MM.1S (cell line): ENCODE data around the gene CHCHD6.
A peak's percentile ranks its signal among the peaks of the same experiment; 100 is the strongest.

ENCODE experiments used
- DNase-seq: peaks from one replicate; pipeline ENCODE4 v3.0.0-alpha.2; 2015
- H2AFZ ChIP-seq: fragments of 300-600 bp; sonication (generic); 2 replicates; pipeline ENCODE4 v1.6.0; 2016; ENCODE audit warnings: antibody characterized with exemption, low read length
- H3F3A ChIP-seq: fragments of 300-600 bp; sonication (generic); 2 replicates; pipeline ENCODE4 v1.6.1; 2016; ENCODE audit warnings: mild to moderate bottlenecking, antibody characterized with exemption, low read length, moderate library complexity, mixed read lengths; ENCODE audit not compliant: insufficient read depth
- H3K27ac ChIP-seq: fragments of 300-600 bp; sonication (generic); 2 replicates; pipeline ENCODE4 v1.5.1; 2016; ENCODE audit warnings: mild to moderate bottlenecking, low read length
- H3K27me3 ChIP-seq: fragments of 300-600 bp; sonication (generic); replicated peaks from 2 replicates; pipeline ENCODE4 v1.6.0; 2016; ENCODE audit warnings: low read length; ENCODE audit not compliant: insufficient read depth
- H3K36me3 ChIP-seq: fragments of 300-600 bp; sonication (generic); replicated peaks from 2 replicates; pipeline ENCODE4 v1.6.1; 2016; ENCODE audit warnings: mild to moderate bottlenecking, low read length, mixed read lengths; ENCODE audit not compliant: insufficient read depth
- H3K4me1 ChIP-seq: fragments of 300-600 bp; sonication (generic); 2 replicates; pipeline ENCODE4 v1.6.1; 2016; ENCODE audit warnings: low read length, mixed read lengths
- H3K4me2 ChIP-seq: fragments of 300-600 bp; sonication (generic); 2 replicates; pipeline ENCODE4 v1.6.0; 2016; ENCODE audit warnings: low read depth, low read length
- H3K4me3 ChIP-seq: fragments of 300-600 bp; sonication (generic); 2 replicates; pipeline ENCODE4 v1.5.1; 2016; ENCODE audit warnings: low read length, mixed read lengths
- H3K79me2 ChIP-seq: fragments of 300-600 bp; sonication (generic); 2 replicates; pipeline ENCODE4 v1.6.1; 2016; ENCODE audit warnings: mixed run types, low read length, mixed read lengths
- H3K9ac ChIP-seq: fragments of 300-600 bp; sonication (generic); 2 replicates; pipeline ENCODE4 v1.6.1; 2016; ENCODE audit warnings: low read length, mixed read lengths
- H3K9me2 ChIP-seq: fragments of 300-600 bp; sonication (generic); replicated peaks from 2 replicates; pipeline ENCODE4 v1.6.1; 2016; ENCODE audit warnings: mild to moderate bottlenecking, low read length, mixed read lengths; ENCODE audit not compliant: insufficient read depth
- H3K9me3 ChIP-seq: fragments of 300-600 bp; sonication (generic); replicated peaks from 2 replicates; pipeline ENCODE4 v1.6.1; 2016; ENCODE audit warnings: mild to moderate bottlenecking, low read length, mixed read lengths; ENCODE audit not compliant: insufficient read depth
- H4K20me1 ChIP-seq: fragments of 300-600 bp; sonication (generic); 2 replicates; pipeline ENCODE4 v1.6.1; 2016; ENCODE audit warnings: mild to moderate bottlenecking, low read length, moderate library complexity, mixed read lengths; ENCODE audit not compliant: insufficient read depth
- CTCF ChIP-seq: fragments of 300-600 bp; sonication (generic); IDR thresholded peaks from 2 replicates; pipeline ENCODE4 v1.5.1; 2016; ENCODE audit warnings: antibody characterized with exemption, low read length, mixed read lengths
- EZH2 ChIP-seq: fragments of 300-600 bp; sonication (generic); optimal IDR thresholded peaks from 2 replicates; pipeline ENCODE3; 2017; ENCODE audit warnings: low read depth, mild to moderate bottlenecking, antibody characterized with exemption, low read length, mixed read lengths
- EZH2phosphoT487 ChIP-seq: fragments of 300-600 bp; sonication (generic); IDR thresholded peaks from 2 replicates; pipeline ENCODE4 v1.6.1; 2018; ENCODE audit warnings: antibody characterized with exemption, low read length

CHCHD6 gene

GRCh38 chr3:126704494-126705214 is 614 bp downstream of the CHCHD6 start:
- peak overlapping the region; percentile 93 for H2AFZ ChIP-seq
- no peaks in the 10 kb centered on the region for H3F3A ChIP-seq
- H3K4me1 ChIP-seq = peaks cover 5% of the 10 kb centered on the region; the same call in 1 of the 2 replicates
- H3K36me3 ChIP-seq = no peaks in the 10 kb centered on the region
- peak overlapping the region; percentile 48; the same call in 1 of the 2 replicates for H3K9ac ChIP-seq
- H3K9me3 ChIP-seq = no peaks in the 10 kb centered on the region
- H3K4me3 ChIP-seq = peak overlapping the region; percentile 87
- H3K9me2 ChIP-seq = no peaks in the 10 kb centered on the region
- no peaks in the 10 kb centered on the region for H4K20me1 ChIP-seq
- no peak overlapping the region for H3K27ac ChIP-seq
- TF ChIP-seq CTCF (no peak), EZH2 (no peak), EZH2phosphoT487 (no peak)
- no peak for DNase-seq
- peak overlapping the region; percentile 96 for H3K4me2 ChIP-seq
- H3K79me2 ChIP-seq = peaks cover 13% of the 10 kb centered on the region; the same call in 1 of the 2 replicates
- no peaks in the 10 kb centered on the region for H3K27me3 ChIP-seq

GRCh38 chr3:126706631-126707030 is 2.6 kb downstream of the CHCHD6 start:
- H3K9me3 ChIP-seq = no peaks in the 10 kb centered on the region
- peaks cover 13% of the 10 kb centered on the region; the same call in 1 of the 2 replicates for H3K79me2 ChIP-seq
- no peaks in the 10 kb centered on the region for H4K20me1 ChIP-seq
- no peaks in the 10 kb centered on the region for H3K36me3 ChIP-seq
- H2AFZ ChIP-seq = no peak overlapping the region
- H3K9ac ChIP-seq = no peak overlapping the region
- TF ChIP-seq EZH2phosphoT487 (no peak), EZH2 (no peak), CTCF (no peak)
- no peaks in the 10 kb centered on the region for H3K27me3 ChIP-seq
- no peaks in the 10 kb centered on the region for H3F3A ChIP-seq
- peaks cover 5% of the 10 kb centered on the region; the same call in 1 of the 2 replicates for H3K4me1 ChIP-seq
- H3K27ac ChIP-seq = no peak overlapping the region
- H3K4me2 ChIP-seq = no peak overlapping the region
- no peak overlapping the region for H3K4me3 ChIP-seq
- H3K9me2 ChIP-seq = no peaks in the 10 kb centered on the region
- DNase-seq = no peak

- Histone ChIP-seq H3K4me2 (no peak overlapping the region), H3K9me3 (no peaks in the 10 kb centered on the region), H3K36me3 (no peaks in the 10 kb centered on the region), H3K4me3 (no peak overlapping the region), H3K4me1 (no peaks in the 10 kb centered on the region), H3F3A (no peaks in the 10 kb centered on the region), H3K79me2 (no peaks in the 10 kb centered on the region), H3K9ac (no peak overlapping the region), H4K20me1 (no peaks in the 10 kb centered on the region), H2AFZ (no peak overlapping the region), H3K27me3 (no peaks in the 10 kb centered on the region), H3K9me2 (no peaks in the 10 kb centered on the region), H3K27ac (no peak overlapping the region)
- DNase-seq = no peak
- TF ChIP-seq CTCF = no peak
- TF ChIP-seq EZH2phosphoT487 = no peak
- no peak for TF ChIP-seq EZH2
Observed at GRCh38 chr3:126711121-126711760, 7.2 kb downstream of the CHCHD6 start.
